T-helper 1 cell (primary cell): ENCODE data around the gene ZMIZ2.
"Not testable (repeated sequence)": the region's sequence is repeated elsewhere in the genome, so short reads cannot be mapped to it uniquely, and the experiment has no call there.

ENCODE experiments used
- DNase-seq, 5 donors: peaks; one replicate each; pipeline ENCODE4 v3.0.0-alpha.2; 2012 to 2020

ZMIZ2 gene

DNA sequence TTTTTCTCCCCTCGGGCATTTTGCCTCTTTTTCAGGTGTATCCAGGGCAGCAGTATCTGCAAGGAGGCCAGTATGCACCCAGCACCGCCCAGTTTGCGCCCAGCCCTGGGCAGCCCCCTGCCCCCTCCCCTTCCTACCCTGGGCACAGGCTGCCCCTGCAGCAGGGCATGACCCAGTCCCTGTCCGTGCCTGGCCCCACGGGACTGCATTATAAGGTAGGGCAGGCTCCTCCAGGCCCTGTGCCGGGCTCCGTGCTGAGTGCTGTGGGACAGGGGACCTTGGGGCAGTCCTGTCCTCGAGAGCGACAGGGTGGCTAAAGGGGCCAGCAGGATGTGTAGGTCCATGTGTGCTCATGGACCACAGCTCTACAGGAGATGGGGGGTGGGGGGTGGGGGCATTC, 10.6 kb downstream of the ZMIZ2 start:
- no peak for DNase-seq

GRCh38 chr7:44760034-44760580, 11.5 kb downstream of the ZMIZ2 start:
- DNase-seq = no peak

- no peak for DNase-seq
Measured at GRCh38 chr7:44761207-44762161, 12.8 kb downstream of the ZMIZ2 start.

- no peak for DNase-seq
Measured at GRCh38 chr7:44762300-44762699, 13.7 kb downstream of the ZMIZ2 start.

- no peak for DNase-seq
Measured at GRCh38 chr7:44762726-44763522, 14.3 kb downstream of the ZMIZ2 start.

DNA sequence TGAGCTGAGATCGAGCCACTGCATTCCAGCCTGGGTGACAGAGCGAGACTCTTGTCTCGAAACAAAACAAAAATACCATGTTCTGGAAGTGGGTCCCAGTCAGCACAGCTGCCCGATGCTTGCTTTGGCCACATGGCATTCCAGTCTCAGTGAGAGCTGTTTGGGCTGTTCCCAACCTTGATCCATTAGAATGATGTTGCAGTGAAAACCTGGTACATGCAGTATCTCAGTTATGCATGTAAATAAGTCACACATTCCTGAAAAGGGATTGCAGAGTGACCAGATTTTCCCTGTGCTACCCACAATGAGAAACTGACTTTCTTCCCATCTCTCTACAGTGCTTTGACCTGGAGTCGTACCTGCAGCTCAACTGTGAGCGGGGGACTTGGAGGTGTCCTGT, 15.4 kb downstream of the ZMIZ2 start:
- DNase-seq = no peak

GRCh38 chr7:44764665-44765578, 16.3 kb downstream of the ZMIZ2 start:
- DNase-seq = no peak

DNA sequence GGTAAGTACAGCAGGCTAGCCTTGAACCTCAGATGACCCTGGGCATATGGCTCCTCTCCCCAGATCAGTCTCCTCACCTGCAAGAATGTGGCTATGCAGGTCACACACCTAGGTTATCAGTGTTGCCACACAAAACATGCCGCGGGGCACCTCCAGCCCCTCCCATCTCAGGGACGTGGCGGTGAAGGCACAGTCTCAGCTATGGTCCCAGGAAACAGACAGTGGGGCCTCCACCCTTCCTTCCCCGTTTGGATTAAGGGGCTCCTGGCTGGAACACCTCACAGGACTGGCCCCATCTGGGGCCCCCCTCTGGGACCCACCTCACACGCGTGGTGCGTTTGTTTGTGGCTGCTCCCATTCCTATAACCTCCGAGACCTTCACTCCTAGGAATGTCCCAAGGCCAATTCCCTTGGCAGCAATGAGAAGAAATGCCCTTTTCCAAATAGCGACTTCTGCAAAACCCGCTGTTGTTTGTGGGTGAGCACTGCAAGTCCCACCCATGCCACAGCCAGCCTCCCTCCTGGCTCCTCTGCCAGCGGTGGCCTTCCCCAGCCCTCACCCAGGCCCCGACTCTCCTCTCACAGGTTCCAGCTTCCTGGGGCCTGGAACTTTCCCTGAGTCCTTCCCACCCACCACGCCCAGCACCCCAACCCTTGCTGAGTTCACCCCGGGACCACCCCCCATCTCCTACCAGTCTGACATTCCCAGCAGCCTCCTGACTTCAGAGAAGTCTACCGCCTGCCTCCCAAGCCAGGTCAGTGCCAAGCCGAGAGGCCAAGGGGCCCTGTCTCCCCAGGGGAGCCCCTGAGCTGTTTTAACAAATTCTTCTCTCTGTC, 17.1 kb downstream of the ZMIZ2 start:
- no peak for DNase-seq

GRCh38 chr7:44766416-44766801, 17.8 kb downstream of the ZMIZ2 start:
- DNase-seq = no peak

DNA sequence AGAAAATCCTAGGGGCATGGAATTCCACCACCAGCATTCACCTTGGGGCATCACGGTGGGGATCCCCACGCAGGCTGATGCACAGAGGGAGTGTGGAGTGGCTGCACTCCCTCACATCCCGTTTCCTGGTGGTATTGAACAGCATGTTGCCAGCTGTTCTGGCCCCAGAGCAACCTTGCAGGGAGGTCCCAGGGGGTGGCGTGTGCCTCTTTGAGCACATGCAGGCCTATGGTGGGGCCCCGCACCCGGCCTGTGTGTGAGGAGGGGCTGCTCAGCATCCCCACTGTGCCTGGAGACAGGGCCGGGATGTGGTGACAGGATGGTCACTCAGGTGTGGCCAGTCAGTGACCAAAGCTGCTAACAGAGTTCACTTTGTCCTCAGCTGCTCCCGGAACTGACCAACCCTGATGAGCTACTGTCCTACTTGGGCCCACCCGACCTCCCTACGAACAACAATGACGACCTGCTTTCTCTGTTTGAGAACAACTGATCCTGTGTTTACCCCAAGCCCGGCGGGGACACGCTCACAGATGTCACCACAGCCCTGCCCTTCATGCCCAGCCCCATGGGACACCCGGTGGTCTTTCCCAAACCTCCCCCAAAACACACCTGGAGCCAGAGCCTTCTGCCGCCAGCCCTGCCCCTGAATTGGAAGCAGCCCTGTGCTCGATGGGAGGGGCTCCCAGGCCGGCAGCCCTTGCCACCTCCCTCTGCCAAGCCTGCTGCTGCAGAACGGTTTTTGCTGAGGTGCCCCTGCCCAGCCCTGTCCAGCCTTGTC, 18.7 kb downstream of the ZMIZ2 start:
- DNase-seq = no peak

GRCh38 chr7:44767912-44768627, 19.4 kb downstream of the ZMIZ2 start:
- peak in 1 of 5 donors; percentile 17 for DNase-seq

DNA sequence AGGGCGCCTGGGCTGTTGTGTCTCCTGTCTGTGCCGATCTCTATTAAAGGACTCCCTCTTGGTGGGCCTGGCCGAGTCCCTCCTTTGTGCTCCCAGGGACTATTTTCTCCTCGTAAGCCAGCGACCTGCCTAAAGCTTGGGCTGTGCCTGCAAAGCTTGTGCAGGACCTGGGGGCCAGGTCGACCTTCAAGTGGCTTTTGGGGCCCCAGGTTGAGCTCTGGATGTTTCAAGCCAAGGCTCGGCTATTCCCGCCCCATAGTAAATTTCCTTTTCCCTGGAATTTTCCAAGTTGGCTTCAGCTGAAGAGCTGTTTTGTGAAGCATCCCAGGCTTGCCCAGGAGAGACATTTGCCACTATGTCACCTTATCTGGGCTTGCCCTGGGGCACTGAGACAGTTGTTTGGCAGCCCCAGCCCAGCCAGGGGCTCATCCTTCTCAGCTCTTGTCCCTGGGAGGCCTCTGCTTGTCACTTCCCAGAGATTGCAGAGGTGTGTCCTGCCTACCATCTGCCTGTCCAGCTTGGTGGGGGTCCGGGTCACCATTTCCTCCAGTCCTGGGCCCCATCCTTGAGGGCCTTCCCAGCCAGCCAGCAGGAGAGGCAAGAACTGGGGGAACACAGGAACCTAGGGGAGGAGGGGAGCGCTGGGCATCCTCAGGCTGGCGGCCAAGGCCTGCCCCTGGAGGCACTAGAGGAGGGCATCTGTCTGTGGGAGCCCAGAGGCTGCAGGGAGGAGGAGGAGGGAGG, 20.2 kb downstream of the ZMIZ2 start:
- no peak for DNase-seq

DNA sequence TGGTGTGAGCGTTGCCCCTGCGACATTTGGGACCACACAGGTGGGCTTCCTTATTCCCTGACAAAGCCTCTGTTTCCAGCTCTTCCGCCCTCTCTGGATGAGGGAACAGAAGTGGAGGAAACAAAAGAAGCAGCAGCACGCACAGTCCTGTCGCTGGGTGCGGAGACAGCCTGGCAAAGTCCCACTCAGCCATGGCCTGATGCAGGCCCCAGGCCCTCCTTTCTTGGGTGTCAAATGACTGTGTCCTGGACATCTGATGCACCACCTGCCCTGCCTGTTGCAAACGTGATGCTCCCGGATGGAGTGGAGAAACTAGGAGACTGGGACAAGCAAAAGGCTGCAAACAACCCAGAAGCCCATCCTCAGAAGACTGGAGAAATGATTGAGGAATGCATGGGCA, 20.7 kb downstream of the ZMIZ2 start:
- DNase-seq = no peak

GRCh38 chr7:44769776-44770294, 21.2 kb downstream of the ZMIZ2 start:
- peak in 1 of 5 donors; percentile 36 for DNase-seq

- DNase-seq = no peak
Measured at GRCh38 chr7:44771358-44771757, 22.7 kb downstream of the ZMIZ2 start.

- no peak for DNase-seq
Measured at GRCh38 chr7:44772440-44772839, 23.8 kb downstream of the ZMIZ2 start.

GRCh38 chr7:44772867-44773266, 24.2 kb downstream of the ZMIZ2 start:
- no peak for DNase-seq

- DNase-seq = not testable (repeated sequence)
Measured at GRCh38 chr7:44774486-44774885, 25.8 kb downstream of the ZMIZ2 start.
